Left forelimb (tissue), 1 donor: Measurements from ENCODE around the gene MAEA.

Experiments used
- DNase-seq: peaks from one replicate; pipeline ENCODE4 v3.0.0-alpha.2; 2018; ENCODE audit warnings: low spot score

Gene MAEA

GRCh38 chr4:1379801-1380331, 90.2 kb downstream of the MAEA start:
- no peak for DNase-seq

DNA sequence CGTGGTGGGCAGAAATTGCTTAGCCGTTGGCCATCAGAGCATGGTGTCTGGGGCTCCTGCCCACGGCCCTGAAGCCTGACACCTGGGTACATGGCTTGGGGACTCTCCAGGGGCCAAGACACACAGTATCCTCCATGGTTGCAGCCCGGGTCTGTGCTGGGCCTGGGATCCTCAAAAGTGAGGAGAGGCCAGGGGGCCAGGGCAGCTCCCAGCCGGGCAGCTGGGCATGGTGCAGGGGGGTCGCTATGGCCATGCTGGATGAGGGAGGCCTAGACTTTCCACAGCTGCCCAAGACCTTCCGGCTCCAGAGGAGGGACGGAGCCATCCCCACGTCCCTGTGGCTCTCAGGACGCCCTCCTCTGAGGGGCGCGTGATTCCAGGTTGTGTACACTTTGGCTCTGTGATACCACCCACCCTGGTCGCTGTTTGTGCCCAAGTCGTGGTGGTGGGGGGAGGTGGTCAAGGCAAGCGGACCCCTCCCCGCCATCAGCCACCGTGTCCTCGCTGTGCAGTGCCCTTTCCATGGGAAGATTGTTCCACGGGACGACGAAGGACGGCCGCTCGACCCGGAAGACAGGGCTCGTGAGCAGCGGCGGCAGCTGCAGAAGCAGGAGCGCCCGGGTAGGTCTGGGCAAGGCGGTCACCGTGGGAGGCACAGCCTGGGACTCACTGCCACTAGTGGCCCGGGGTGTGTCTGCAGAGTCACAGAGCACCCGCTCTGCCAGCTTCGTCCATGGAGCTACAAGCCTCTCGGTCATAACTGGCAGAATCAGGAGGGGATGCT, 90.9 kb downstream of the MAEA start:
- no peak for DNase-seq

DNA sequence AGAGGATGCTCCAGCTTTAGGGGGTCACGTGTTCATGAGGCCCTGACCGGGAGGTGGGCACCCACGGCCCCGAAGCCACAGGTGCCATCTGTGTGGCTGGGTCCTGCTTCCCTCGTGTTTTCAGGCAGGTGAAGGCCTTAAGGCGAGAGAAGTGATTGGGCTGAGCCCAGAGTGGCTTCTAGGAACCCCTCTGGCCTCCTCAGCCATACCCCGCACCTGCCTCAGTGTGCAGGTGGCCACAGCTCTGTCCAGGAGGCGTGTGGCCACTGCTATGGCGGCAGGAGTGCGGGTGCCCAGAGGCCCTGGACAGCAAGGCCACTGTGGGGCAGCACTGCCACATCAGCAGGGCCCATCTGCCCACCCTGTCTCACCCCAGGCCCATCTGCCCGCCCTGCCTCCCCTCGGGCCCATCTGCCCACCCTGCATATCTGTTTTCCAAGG, 91.5 kb downstream of the MAEA start:
- no peak for DNase-seq

GRCh38 chr4:1381944-1382541, 92.4 kb downstream of the MAEA start:
- DNase-seq = no peak

DNA sequence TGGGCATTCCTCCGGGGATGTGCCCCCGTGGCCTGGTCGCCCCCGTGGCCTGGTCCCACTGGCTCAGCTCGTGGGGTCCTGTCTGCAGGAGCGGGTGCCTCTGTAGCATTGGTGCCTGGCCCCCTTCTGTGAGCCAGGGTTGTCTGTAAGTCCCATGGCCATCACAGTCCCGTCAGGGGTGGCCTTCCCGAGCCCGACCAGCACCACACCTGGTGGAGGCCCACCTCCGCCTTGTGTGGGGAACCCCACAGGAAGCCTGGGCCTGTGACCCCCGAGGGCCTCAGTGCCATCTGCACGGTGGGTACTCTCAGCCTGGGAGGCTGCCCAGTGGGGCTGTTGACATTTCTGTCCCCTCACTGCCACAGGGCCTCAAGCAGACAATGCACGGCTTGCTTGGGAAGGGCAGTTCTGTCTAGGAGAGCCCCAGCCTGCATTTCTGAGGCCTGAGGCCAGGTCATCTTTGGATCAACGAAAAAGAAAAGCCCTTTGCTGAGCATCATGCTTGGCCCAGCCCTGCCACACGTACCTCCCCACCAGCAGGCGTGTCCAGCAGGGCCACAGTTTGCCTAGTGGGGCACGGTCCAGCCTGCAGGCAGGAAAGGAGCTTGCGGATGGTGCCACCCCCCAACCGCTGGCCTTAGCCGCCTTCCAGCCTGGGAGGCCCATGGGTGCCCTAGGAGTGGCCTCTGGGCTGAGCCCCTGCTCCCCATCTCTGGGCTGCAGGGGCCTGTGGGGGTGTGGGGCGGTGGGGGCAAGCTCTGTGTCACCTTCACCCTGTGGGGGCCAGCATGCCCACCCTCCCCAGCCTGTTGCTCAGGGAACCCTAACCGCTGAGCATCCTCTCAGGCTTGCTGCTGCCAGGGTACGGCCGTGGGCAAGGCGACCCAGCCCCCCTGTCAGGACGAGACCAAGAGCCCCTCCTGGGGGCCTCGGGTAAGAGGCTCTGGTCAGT, 93.4 kb downstream of the MAEA start:
- DNase-seq = no peak

DNA sequence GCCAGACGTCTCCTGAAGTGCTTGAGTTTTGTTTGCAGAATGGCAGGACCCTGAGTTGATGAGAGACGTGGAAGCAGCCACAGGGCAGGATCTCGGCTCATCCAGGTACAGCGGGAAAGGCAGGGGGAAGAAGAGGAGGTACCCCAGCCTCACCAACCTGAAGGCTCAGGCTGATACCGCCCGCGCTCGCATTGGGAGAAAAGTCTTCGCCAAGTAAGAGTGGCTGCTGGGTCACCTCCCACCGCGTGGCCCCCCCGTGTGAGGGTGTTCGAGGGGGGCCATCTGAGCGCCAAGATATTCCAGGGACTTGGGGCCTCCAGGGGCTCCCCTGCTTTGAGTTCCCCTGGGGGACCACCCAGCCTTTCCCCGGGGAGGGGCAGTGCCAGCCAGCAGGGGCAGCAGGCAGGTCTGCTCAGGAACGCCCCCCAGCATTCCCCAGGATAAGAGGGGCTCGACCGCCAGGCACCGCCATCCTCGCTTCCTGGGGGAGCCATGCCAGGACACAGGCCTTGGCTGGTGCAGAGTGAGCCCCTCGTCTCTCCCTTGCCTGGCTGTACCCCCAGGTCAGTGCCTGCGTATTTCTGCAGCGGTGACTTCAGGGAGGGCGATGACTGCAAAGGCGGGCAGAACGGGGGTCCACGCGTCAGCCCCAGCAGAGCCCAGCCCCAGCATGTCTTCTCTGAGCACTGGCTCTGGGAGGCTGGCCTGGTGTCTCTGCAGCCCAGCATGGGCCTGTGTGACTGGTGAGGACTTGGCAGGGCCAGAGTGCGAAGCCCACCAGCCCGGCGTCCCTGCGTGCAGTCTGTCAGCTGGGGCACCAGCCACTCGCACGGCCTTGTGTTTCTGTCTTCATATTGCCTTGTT, 94.3 kb downstream of the MAEA start:
- no peak for DNase-seq

- no peak for DNase-seq
Observed at GRCh38 chr4:1384675-1385372, 95.1 kb downstream of the MAEA start.

GRCh38 chr4:1385373-1386340, 96.0 kb downstream of the MAEA start:
- DNase-seq = no peak
